NCI-H460 (cell line): ENCODE measurements around the gene IFIT2. TPM values are rescaled to one million over a fixed set of nuclear protein-coding genes. Genes with fewer than 3 reads are reported as not detected.
"Not testable (repeated sequence)": the region's sequence is repeated elsewhere in the genome, so short reads cannot be mapped to it uniquely, and the experiment has no call there.

Source experiments
- DNase-seq: peaks from one replicate; pipeline ENCODE4 v3.0.0-alpha.2; 2016; ENCODE audit warnings: low read depth; ENCODE audit errors: extremely low read depth
- polyA plus RNA-seq: library from polyadenylated mRNA; depleted of rRNA; stranded (reverse); fragments of >200 nt; gene quantifications from 2 replicates; pipeline ENCODE4 v1.2.3, GENCODE V29; 2014; cell fraction: nucleus; rRNA removed
- total RNA-seq: library from RNA; depleted of rRNA; stranded (reverse); fragments of >200 nt; shearing (Covaris generic); gene quantifications from 2 replicates; pipeline ENCODE4 v1.2.3, GENCODE V29; 2014; rRNA removed

Gene IFIT2
- total RNA-seq, result 1.1 and 1.2 TPM in 2 replicates
- 0.97 and 2.3 TPM in 2 replicates for polyA plus RNA-seq

- peak; percentile 47 for DNase-seq
Observed at GRCh38 chr10:89301721-89302445, at the start of gene IFIT2. TSS of gene IFIT2 (plus strand) at chr10:89302046. CDS start at chr10:89302124, 78 bp downstream.

GRCh38 chr10:89252225-89252585, 49.6 kb upstream of the IFIT2 start:
- no peak for DNase-seq

GRCh38 chr10:89255091-89255579, 46.7 kb upstream of the IFIT2 start:
- DNase-seq, result not testable (repeated sequence)

GRCh38 chr10:89255793-89256192, 46.1 kb upstream of the IFIT2 start:
- DNase-seq, result no peak

GRCh38 chr10:89256340-89256739, 45.5 kb upstream of the IFIT2 start:
- no peak for DNase-seq

GRCh38 chr10:89256962-89257361, 44.9 kb upstream of the IFIT2 start:
- DNase-seq, result no peak

GRCh38 chr10:89257581-89257980, 44.3 kb upstream of the IFIT2 start:
- no peak for DNase-seq

GRCh38 chr10:89258881-89259280, 43.0 kb upstream of the IFIT2 start:
- no peak for DNase-seq

GRCh38 chr10:89262086-89263051, 39.5 kb upstream of the IFIT2 start:
- DNase-seq, result no peak

- DNase-seq, result no peak
Observed at GRCh38 chr10:89263091-89263490, 38.8 kb upstream of the IFIT2 start.

GRCh38 chr10:89263531-89263930, 38.3 kb upstream of the IFIT2 start:
- DNase-seq, result no peak

GRCh38 chr10:89266721-89267453, 35.0 kb upstream of the IFIT2 start:
- DNase-seq, result no peak

GRCh38 chr10:89269433-89270152, 32.3 kb upstream of the IFIT2 start:
- DNase-seq, result no peak

- no peak for DNase-seq
Observed at GRCh38 chr10:89270153-89270483, 31.7 kb upstream of the IFIT2 start.

GRCh38 chr10:89271532-89271931, 30.3 kb upstream of the IFIT2 start:
- DNase-seq, result no peak

- no peak for DNase-seq
Observed at GRCh38 chr10:89273680-89274079, 28.2 kb upstream of the IFIT2 start.

GRCh38 chr10:89274928-89275327, 26.9 kb upstream of the IFIT2 start:
- DNase-seq, result no peak

- no peak for DNase-seq
Observed at GRCh38 chr10:89275383-89275782, 26.5 kb upstream of the IFIT2 start.

GRCh38 chr10:89278034-89278535, 23.8 kb upstream of the IFIT2 start:
- DNase-seq, result peak; percentile 72

- no peak for DNase-seq
Observed at GRCh38 chr10:89278900-89279392, 22.9 kb upstream of the IFIT2 start.
